Adrenal gland (tissue), 5 donors: Measurements from ENCODE around the gene SEPTIN2.
A peak's percentile ranks its signal among the peaks of the same experiment; 100 is the strongest.

ENCODE experiments used
- CTCF ChIP-seq, 6 experiments: fragments of 450-650 bp in 4 of 6; fragments of 200-600 bp in 2 of 6; sonication (generic) in 1 of 6; IDR thresholded peaks; 1 replicate in 5 of 6; 2 replicates in 1 of 6; pipeline versions ENCODE4 v1.5.1 to v1.8.0; 2016 to 2021; ENCODE audit warnings: antibody characterized with exemption in 6 of 6, mild to moderate bottlenecking in 2 of 6, moderate library complexity in 1 of 6
- POLR2A ChIP-seq, 2 donors: fragments of 450-650 bp; IDR thresholded peaks; one replicate each; pipeline ENCODE4 v1.6.1; 2017; ENCODE audit warnings: antibody characterized with exemption in 2 of 2, mild to moderate bottlenecking in 2 of 2, moderate library complexity in 1 of 2
- donor health status: DM: no; HTN: no; CAD: no.

- TF ChIP-seq POLR2A (IDR thresholded peaks at IDR 0.05) (peak; percentile 76 to 86), CTCF (IDR thresholded peaks at IDR 0.05) (peak in 3 of 6 experiments; percentile 12 to 29 (median 15))
These were observed 439 bp upstream of the SEPTIN2 start, which contains the start of gene HDLBP for GRCh38 chr2:241315093-241315878.
